BJ (cell line): Measurements from ENCODE around the gene CCDC6. TPM values are rescaled to one million over a fixed set of nuclear protein-coding genes. Genes with fewer than 3 reads are reported as not detected.
"Not testable (repeated sequence)": the region's sequence is repeated elsewhere in the genome, so short reads cannot be mapped to it uniquely, and the experiment has no call there.

Experiments
- CTCF ChIA-PET: fragments of 350-600 bp; formaldehyde crosslinking; extraction: SDS; loops from one replicate; lab custom pipeline; 2021; ENCODE audit warnings: antibody characterized with exemption, inconsistent platforms; lab: Yijun Ruan, JAX
- POLR2A ChIA-PET: fragments of 300-600 bp; sonication (Branson Sonifier 250); formaldehyde crosslinking; extraction: SDS; loops from one replicate; lab custom pipeline; 2021; ENCODE audit warnings: antibody characterized with exemption; lab: Charles Lee
- DNase-seq: peaks from one replicate; pipeline ENCODE4 v3.0.0-alpha.2; 2011; ENCODE audit warnings: low read depth
- H3K27me3 ChIP-seq: 2 replicates; pipeline ENCODE4 v1.6.0; 2011; ENCODE audit warnings: low read length; ENCODE audit not compliant: control insufficient read depth, insufficient read depth
- H3K36me3 ChIP-seq: 2 replicates; pipeline ENCODE4 v1.5.1; 2011; ENCODE audit warnings: low read length; ENCODE audit not compliant: control insufficient read depth, insufficient read depth
- H3K4me3 ChIP-seq: 2 replicates; pipeline ENCODE4 v1.5.1; 2011; ENCODE audit warnings: low read depth, mild to moderate bottlenecking, control low read depth, low read length
- polyA plus RNA-seq: library from polyadenylated mRNA; depleted of rRNA; stranded (reverse); fragments of >200 nt; gene quantifications from 2 replicates; pipeline ENCODE4 v1.2.3, GENCODE V29; 2011
- TF ChIP-seq, protein P1 (sequence below): IDR thresholded peaks from 2 replicates; pipeline ENCODE4 v1.5.1; 2011; ENCODE audit warnings: low read depth, mild to moderate bottlenecking, control low read depth, inconsistent platforms, low read length, moderate library complexity; ENCODE audit not compliant: insufficient read depth

Gene CCDC6
- polyA plus RNA-seq, 1 experiment: 17.2 TPM

- Histone ChIP-seq H3K36me3 (no peaks in the 10 kb centered on the region), H3K4me3 (no peak within 1 kb of the TSS), H3K27me3 (no peaks in the 10 kb centered on the region; the same call in 1 of the 2 replicates)
- ChIA-PET POLR2A (no interaction called here), CTCF (no interaction called here)
- DNase-seq: no peak
- TF ChIP-seq, protein P1, sequence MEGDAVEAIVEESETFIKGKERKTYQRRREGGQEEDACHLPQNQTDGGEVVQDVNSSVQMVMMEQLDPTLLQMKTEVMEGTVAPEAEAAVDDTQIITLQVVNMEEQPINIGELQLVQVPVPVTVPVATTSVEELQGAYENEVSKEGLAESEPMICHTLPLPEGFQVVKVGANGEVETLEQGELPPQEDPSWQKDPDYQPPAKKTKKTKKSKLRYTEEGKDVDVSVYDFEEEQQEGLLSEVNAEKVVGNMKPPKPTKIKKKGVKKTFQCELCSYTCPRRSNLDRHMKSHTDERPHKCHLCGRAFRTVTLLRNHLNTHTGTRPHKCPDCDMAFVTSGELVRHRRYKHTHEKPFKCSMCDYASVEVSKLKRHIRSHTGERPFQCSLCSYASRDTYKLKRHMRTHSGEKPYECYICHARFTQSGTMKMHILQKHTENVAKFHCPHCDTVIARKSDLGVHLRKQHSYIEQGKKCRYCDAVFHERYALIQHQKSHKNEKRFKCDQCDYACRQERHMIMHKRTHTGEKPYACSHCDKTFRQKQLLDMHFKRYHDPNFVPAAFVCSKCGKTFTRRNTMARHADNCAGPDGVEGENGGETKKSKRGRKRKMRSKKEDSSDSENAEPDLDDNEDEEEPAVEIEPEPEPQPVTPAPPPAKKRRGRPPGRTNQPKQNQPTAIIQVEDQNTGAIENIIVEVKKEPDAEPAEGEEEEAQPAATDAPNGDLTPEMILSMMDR: no peak
Measured at GRCh38 chr10:59753267-59753666, 153.1 kb downstream of the CCDC6 start, which contains the start of gene MRLN. MRLN (minus strand) TSS chr10:59753455.

- TF ChIP-seq, protein P1: no peak
- no peaks in the 10 kb centered on the region for H3K36me3 ChIP-seq
- H3K27me3 ChIP-seq: no peaks in the 10 kb centered on the region; the same call in 1 of the 2 replicates
- no peak for DNase-seq
- ChIA-PET POLR2A (no interaction called here), CTCF (no interaction called here)
- no peak overlapping the region for H3K4me3 ChIP-seq
Measured at GRCh38 chr10:59752278-59752940, 153.9 kb downstream of the CCDC6 start.

GRCh38 chr10:59750155-59750945, 156.0 kb downstream of the CCDC6 start:
- no peak overlapping the region for H3K4me3 ChIP-seq
- TF ChIP-seq, protein P1: no peak
- no peaks in the 10 kb centered on the region; the same call in 1 of the 2 replicates for H3K27me3 ChIP-seq
- no peaks in the 10 kb centered on the region for H3K36me3 ChIP-seq
- DNase-seq: no peak
- ChIA-PET POLR2A (no interaction called here), CTCF (interaction anchor here (0.6 kb wide), 1 partner anchor 8 kb away, joined by 3 read pairs; no protein-coding TSS in a partner anchor)

GRCh38 chr10:59748834-59749233, 157.5 kb downstream of the CCDC6 start:
- TF ChIP-seq, protein P1: no peak

DNA sequence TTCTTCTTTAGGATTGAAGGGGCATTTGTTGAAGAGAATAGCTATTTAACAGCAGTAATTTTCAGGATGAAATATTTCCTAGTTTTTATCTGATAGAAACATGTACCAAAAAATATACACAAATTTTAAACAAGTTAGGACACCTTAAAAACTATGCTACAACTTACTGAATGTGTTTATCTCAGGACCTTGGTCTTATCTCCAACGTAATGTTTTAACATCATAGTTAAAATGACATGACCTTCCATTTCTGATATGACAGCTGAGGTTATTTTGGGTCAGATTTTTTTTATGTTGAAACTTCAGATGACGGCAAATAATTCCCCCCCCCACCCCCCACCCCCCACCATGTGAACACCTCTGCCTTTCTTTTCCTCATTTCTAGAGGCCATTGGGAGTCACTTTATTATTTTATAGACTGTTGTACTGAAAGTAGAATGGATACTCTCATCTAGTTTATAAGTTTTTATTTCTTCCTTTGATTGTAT, 161.1 kb downstream of the CCDC6 start:
- Histone ChIP-seq H3K4me3 (no peak overlapping the region), H3K27me3 (no peaks in the 10 kb centered on the region), H3K36me3 (no peaks in the 10 kb centered on the region)
- TF ChIP-seq, protein P1: no peak
- CTCF ChIA-PET: no interaction called here
- POLR2A ChIA-PET: no interaction called here
- no peak for DNase-seq

More at GRCh38 chr10:59748834-59749233, 157.5 kb downstream of the CCDC6 start:
- H3K36me3 ChIP-seq: no peaks in the 10 kb centered on the region
- ChIA-PET POLR2A (no interaction called here), CTCF (no interaction called here)
- H3K27me3 ChIP-seq: no peaks in the 10 kb centered on the region; the same call in 1 of the 2 replicates
- H3K4me3 ChIP-seq: no peak overlapping the region
- DNase-seq: no peak

- H3K4me3 ChIP-seq, H3K27me3 ChIP-seq, H3K36me3 ChIP-seq, DNase-seq, CTCF ChIA-PET, POLR2A ChIA-PET: not testable (repeated sequence)
Measured at GRCh38 chr10:59744762-59745161, 161.6 kb downstream of the CCDC6 start.

GRCh38 chr10:59744156-59744555, 162.2 kb downstream of the CCDC6 start:
- H3K36me3 ChIP-seq, CTCF ChIA-PET, H3K27me3 ChIP-seq, POLR2A ChIA-PET, H3K4me3 ChIP-seq, DNase-seq: not testable (repeated sequence)
